H1 (cell line): ENCODE data around the gene ZNF227. TPM values are rescaled to one million over a fixed set of nuclear protein-coding genes. Genes with fewer than 3 reads are reported as not detected.

Experiments
- CTCF ChIA-PET: fragments of 300-600 bp; sonication (Branson Sonifier 250); formaldehyde crosslinking; loops from one replicate; lab custom pipeline; 2021; ENCODE audit not compliant: partially characterized antibody; lab: Charles Lee
- POLR2A ChIA-PET: fragments of 300-600 bp; sonication (Branson Sonifier 250); formaldehyde crosslinking; loops from one replicate; lab custom pipeline; 2021; ENCODE audit warnings: inconsistent platforms; ENCODE audit not compliant: partially characterized antibody; lab: Charles Lee
- DNase-seq, 2 experiments: peaks; one replicate each; pipeline versions ENCODE4 v3.0.0 to v3.0.0-alpha.2; 2010 to 2022; ENCODE audit warnings: low spot score in 2 of 2, low read depth in 1 of 2, mixed read lengths in 1 of 2
- FAIRE-seq: peaks from 2 replicates; lab custom pipeline; 2011; peaks lifted over from hg19 to GRCh38; lab: Jason Lieb, UNC
- H2AFZ ChIP-seq: 2 replicates; pipeline ENCODE4 v1.8.1; 2012; ENCODE audit warnings: low read length, inconsistent platforms
- H2AK5ac ChIP-seq: 2 replicates; pipeline ENCODE4 v1.6.1; 2013; ENCODE audit warnings: low read depth, low read length
- H2BK120ac ChIP-seq: replicated peaks from 2 replicates; pipeline ENCODE3; 2013; ENCODE audit warnings: low read depth, low read length, inconsistent platforms
- H2BK12ac ChIP-seq: 2 replicates; pipeline ENCODE4 v1.6.1; 2013; ENCODE audit warnings: low read depth, low read length
- H2BK15ac ChIP-seq: 2 replicates; pipeline ENCODE4 v1.6.1; 2013; ENCODE audit warnings: low read length
- H2BK20ac ChIP-seq: 2 replicates; pipeline ENCODE4 v1.6.1; 2013; ENCODE audit warnings: low read length
- H2BK5ac ChIP-seq: 2 replicates; pipeline ENCODE4 v1.6.1; 2013; ENCODE audit warnings: low read depth, low read length
- H3K14ac ChIP-seq: 2 replicates; pipeline ENCODE4 v1.6.1; 2013; ENCODE audit warnings: inconsistent platforms; ENCODE audit not compliant: insufficient read length
- H3K18ac ChIP-seq: 2 replicates; pipeline ENCODE4 v1.6.1; 2013; ENCODE audit warnings: low read length; ENCODE audit errors: extremely low read depth
- H3K23ac ChIP-seq: 2 replicates; pipeline ENCODE4 v1.6.1; 2013; ENCODE audit warnings: inconsistent platforms; ENCODE audit not compliant: insufficient read length
- H3K23me2 ChIP-seq: 2 replicates; pipeline ENCODE4 v1.6.1; 2013; ENCODE audit warnings: low read depth, low read length
- H3K27ac ChIP-seq: 2 replicates; pipeline ENCODE4 v1.6.1; 2011; ENCODE audit warnings: low read depth, low read length, inconsistent platforms
- H3K27me3 ChIP-seq, 4 experiments: replicated peaks in 1 of 4; 1 replicate in 1 of 4; 2 replicates in 3 of 4; pipeline versions ENCODE4 v1.6.1 to v1.8.1; 2011 to 2013; ENCODE audit warnings: low read length in 3 of 4, mild to moderate bottlenecking in 3 of 4, inconsistent platforms in 2 of 4, mixed read lengths in 2 of 4, moderate library complexity in 1 of 4; ENCODE audit not compliant: control insufficient read depth in 3 of 4, insufficient read depth in 3 of 4; ENCODE audit errors: extremely low read depth in 1 of 4
- H3K36me3 ChIP-seq, 4 experiments: 2 replicates each; pipeline versions ENCODE4 v1.6.1 to v1.8.1; 2011 to 2013; ENCODE audit warnings: mild to moderate bottlenecking in 4 of 4, low read length in 3 of 4, moderate library complexity in 2 of 4, control low read depth in 1 of 4, inconsistent platforms in 1 of 4; ENCODE audit not compliant: insufficient read depth in 4 of 4, control insufficient read depth in 2 of 4
- H3K4ac ChIP-seq: replicated peaks from 2 replicates; pipeline ENCODE3; 2013; ENCODE audit warnings: low read length, low read depth, mixed read lengths, inconsistent platforms; ENCODE audit not compliant: insufficient read length
- H3K4me1 ChIP-seq, 4 experiments: replicated peaks in 1 of 4; 1 replicate in 1 of 4; 2 replicates in 3 of 4; pipeline versions ENCODE4 v1.6.1 to v1.8.1; 2011 to 2013; ENCODE audit warnings: low read length in 3 of 4, inconsistent platforms in 2 of 4, mixed read lengths in 1 of 4; ENCODE audit not compliant: insufficient read depth in 4 of 4, control insufficient read depth in 3 of 4
- H3K4me2 ChIP-seq, 2 experiments: 2 replicates each; pipeline versions ENCODE4 v1.6.1 to v1.8.1; 2011 to 2013; ENCODE audit warnings: low read depth in 2 of 2, low read length in 2 of 2, control low read depth in 1 of 2, inconsistent platforms in 1 of 2, mild to moderate bottlenecking in 1 of 2; ENCODE audit not compliant: insufficient read depth in 1 of 2
- H3K4me3 ChIP-seq, 4 experiments: fragments of 200-600, 300-600 bp in 1 of 4; sonication (generic), shearing (Covaris generic), sonication (Bioruptor Twin) in 1 of 4; 2 replicates each; pipeline versions ENCODE4 v1.5.1 to v1.8.1; 2011 to 2016; ENCODE audit warnings: low read length in 4 of 4, low read depth in 3 of 4, control low read depth in 2 of 4, inconsistent platforms in 2 of 4, mild to moderate bottlenecking in 2 of 4, mixed read lengths in 1 of 4, moderate library complexity in 1 of 4; ENCODE audit not compliant: insufficient read depth in 2 of 4; ENCODE audit errors: extremely low read depth in 1 of 4
- H3K56ac ChIP-seq: replicated peaks from 2 replicates; pipeline ENCODE3; 2013; ENCODE audit warnings: low read depth, mild to moderate bottlenecking, mixed read lengths, low read length, inconsistent platforms; ENCODE audit not compliant: insufficient read length
- H3K79me1 ChIP-seq: 2 replicates; pipeline ENCODE4 v1.6.1; 2013; ENCODE audit warnings: low read depth, low read length, control low read depth
- H3K79me2 ChIP-seq, 2 experiments: 2 replicates each; pipeline versions ENCODE4 v1.6.1 to v1.8.1; 2012 to 2013; ENCODE audit warnings: low read length in 2 of 2, mild to moderate bottlenecking in 2 of 2, inconsistent platforms in 1 of 2; ENCODE audit not compliant: insufficient read depth in 2 of 2, control insufficient read depth in 1 of 2
- H3K9ac ChIP-seq, 4 experiments: replicated peaks in 1 of 4; 1 replicate in 1 of 4; 2 replicates in 3 of 4; pipeline versions ENCODE4 v1.6.1 to v1.8.1; 2011 to 2013; ENCODE audit warnings: low read depth in 3 of 4, low read length in 3 of 4, control low read depth in 2 of 4, mild to moderate bottlenecking in 2 of 4, moderate library complexity in 2 of 4, inconsistent platforms in 1 of 4; ENCODE audit errors: extremely low read depth in 1 of 4
- H3K9me3 ChIP-seq, 2 experiments: 2 replicates each; pipeline versions ENCODE4 v1.6.1 to v1.8.1; 2012 to 2013; ENCODE audit warnings: mild to moderate bottlenecking in 2 of 2, moderate library complexity in 2 of 2, control low read depth in 1 of 2, inconsistent platforms in 1 of 2, low read depth in 1 of 2, low read length in 1 of 2, mixed read lengths in 1 of 2; ENCODE audit not compliant: insufficient read depth in 2 of 2
- H4K20me1 ChIP-seq, 2 experiments: replicated peaks in 1 of 2; 2 replicates each; pipeline versions ENCODE3 to v1.8.1; 2011 to 2013; ENCODE audit warnings: inconsistent platforms in 2 of 2, low read length in 2 of 2, mild to moderate bottlenecking in 1 of 2; ENCODE audit not compliant: insufficient read depth in 2 of 2, control insufficient read depth in 1 of 2
- H4K5ac ChIP-seq: 2 replicates; pipeline ENCODE4 v1.6.1; 2013; ENCODE audit warnings: low read length, low read depth, mixed read lengths, inconsistent platforms; ENCODE audit not compliant: insufficient read length
- H4K8ac ChIP-seq: 2 replicates; pipeline ENCODE4 v1.8.0; 2013; ENCODE audit warnings: mild to moderate bottlenecking, moderate library complexity, low read length, inconsistent platforms; ENCODE audit not compliant: insufficient read depth; ENCODE audit errors: extremely low read depth
- H4K91ac ChIP-seq: replicated peaks from 2 replicates; pipeline ENCODE3; 2013; ENCODE audit warnings: low read length, mixed read lengths, inconsistent platforms; ENCODE audit not compliant: insufficient read length
- CEBPB ChIP-seq: IDR thresholded peaks from 2 replicates; pipeline ENCODE4 v1.6.1; 2012; ENCODE audit warnings: low read depth, low read length
- KDM4A ChIP-seq: IDR thresholded peaks from one replicate; pipeline ENCODE4 v1.7.1; 2012; ENCODE audit warnings: low read depth, mild to moderate bottlenecking, moderate library complexity, low read length, inconsistent platforms; ENCODE audit not compliant: severe bottlenecking
- NRF1 ChIP-seq: IDR thresholded peaks from 2 replicates; pipeline ENCODE4 v1.6.1; 2011; ENCODE audit warnings: mild to moderate bottlenecking, low read depth, low read length, improper control_type of control experiment
- RBBP5 ChIP-seq: IDR thresholded peaks from 2 replicates; pipeline ENCODE4 v1.7.1; 2012; ENCODE audit warnings: low read depth, mild to moderate bottlenecking, inconsistent platforms, low read length, moderate library complexity, borderline replicate concordance
- RFX5 ChIP-seq: IDR thresholded peaks from 2 replicates; pipeline ENCODE4 v1.6.1; 2011; ENCODE audit warnings: low read depth, low read length, improper control_type of control experiment, borderline replicate concordance
- SIX5 ChIP-seq: IDR thresholded peaks from 2 replicates; pipeline ENCODE4 v1.6.1; 2011; ENCODE audit warnings: mild to moderate bottlenecking, low read depth, low read length
- TCF12 ChIP-seq: IDR thresholded peaks from 2 replicates; pipeline ENCODE4 v1.6.1; 2011; ENCODE audit warnings: low read depth, mild to moderate bottlenecking, low read length
- TEAD4 ChIP-seq: IDR thresholded peaks from 2 replicates; pipeline ENCODE4 v1.6.1; 2012; ENCODE audit warnings: low read depth, low read length, inconsistent platforms, mixed read lengths
- WGBS, 2 experiments: shearing (Covaris generic) in 1 of 2; methylation state at CpG; one replicate each; pipeline versions ENCODE4 v1.1.6 to v1.1.7; 2013 to 2015; ENCODE audit warnings: low lambda C conversion rate in 2 of 2, mixed read lengths in 2 of 2, inconsistent platforms in 1 of 2, low coverage in 1 of 2, missing lambda C conversion rate in 1 of 2; ENCODE audit not compliant: insufficient replicate concordance in 2 of 2, insufficient coverage in 1 of 2, insufficient read length in 1 of 2; ENCODE audit errors: extremely low coverage in 1 of 2, missing lambda C conversion rate in 1 of 2; 5-methylcytosine and 5-hydroxymethylcytosine counted together
- polyA plus RNA-seq, 7 experiments: library from polyadenylated mRNA; depleted of rRNA in 3 of 7; stranded (reverse) in 5 of 7; unstranded in 2 of 7; fragments of >200 nt in 5 of 7; fragments of 200-250 nt in 2 of 7; gene quantifications; 1 replicate in 5 of 7; 2 replicates in 1 of 7; 4 replicates in 1 of 7; pipeline versions ENCODE4 v1.2.1 to v1.2.3, GENCODE V29; 2011 to 2013; ENCODE audit warnings: missing spikeins in 2 of 7, mixed read lengths in 2 of 7
- total RNA-seq: library from RNA; stranded (reverse); fragmentation: NEBNext Ultra II Directional; extraction: Animal tissue kit (Norgen Biotek cat#: 25700); gene quantifications from 2 replicates; pipeline ENCODE4 v1.2.1, GENCODE V29; 2021
- TF ChIP-seq, protein P1 (sequence below), 3 experiments: IDR thresholded peaks; 1 replicate in 2 of 3; 2 replicates in 1 of 3; pipeline versions ENCODE4 v1.5.1 to v1.6.1; 2011; ENCODE audit warnings: low read length in 3 of 3, mild to moderate bottlenecking in 3 of 3, inconsistent platforms in 2 of 3, low read depth in 1 of 3, moderate library complexity in 1 of 3; ENCODE audit not compliant: insufficient read depth in 1 of 3; ENCODE audit errors: control extremely low read depth in 1 of 3

Gene ZNF227
- total and polyA plus RNA-seq, 2 of the 8 experiments (the other 6 are each of a cell fraction or from before 2014, with no cell fraction given) = 4.9 to 23.9 TPM

GRCh38 chr19:44212866-44213346 lies 574 bp downstream of the ZNF227 start:
- H3K23ac ChIP-seq = no peak overlapping the region
- FAIRE-seq = no peak

More at GRCh38 chr19:44212866-44213346, 574 bp downstream of the ZNF227 start:
- no peak overlapping the region for H4K5ac ChIP-seq
- H3K27me3 ChIP-seq = no peaks in the 10 kb centered on the region
- no peak overlapping the region for H3K14ac ChIP-seq
- H3K4ac ChIP-seq = no peak overlapping the region
- peaks cover 4% of the 10 kb centered on the region; the same call in 1 of the 2 replicates for H3K79me1 ChIP-seq
- no peak overlapping the region for H3K56ac ChIP-seq
- H3K27ac ChIP-seq = peak overlapping the region; percentile 50; the same call in 1 of the 2 replicates
- ChIA-PET CTCF (interaction anchor here (0.6 kb wide), 1 partner anchor 489 kb away, joined by 3 read pairs; no protein-coding TSS in a partner anchor), POLR2A (interaction anchor here (0.6 to 2.3 kb wide), 7 partner anchors 34 to 106 kb away, joined by 3 to 8 read pairs (median 3); partner anchors contain the start of gene ZNF226)
- no peak overlapping the region for H2BK5ac ChIP-seq
- H2BK12ac ChIP-seq = no peak overlapping the region
- no peak for DNase-seq
- no peak overlapping the region for H2BK15ac ChIP-seq
- no peaks in the 10 kb centered on the region for H3K23me2 ChIP-seq
- H4K20me1 ChIP-seq = no peaks in the 10 kb centered on the region
- H3K36me3 ChIP-seq = peaks cover 2 to 19% (median 8%) of the 10 kb centered on the region in 4 experiments; a peak in 6 of 8 replicates
- H3K9ac ChIP-seq = peak overlapping the region; percentile 44 to 79 (median 66)
- H4K91ac ChIP-seq = no peak overlapping the region
- TF ChIP-seq RBBP5 = 0 out of 2 replicates have a peak, but pooled peaks have one; percentile 30
- TF ChIP-seq TCF12 = no peak
- peak; percentile 42 for TF ChIP-seq KDM4A
- no peak for TF ChIP-seq NRF1
- TF ChIP-seq TEAD4 = no peak
- no peak for TF ChIP-seq SIX5
- TF ChIP-seq, protein P1, sequence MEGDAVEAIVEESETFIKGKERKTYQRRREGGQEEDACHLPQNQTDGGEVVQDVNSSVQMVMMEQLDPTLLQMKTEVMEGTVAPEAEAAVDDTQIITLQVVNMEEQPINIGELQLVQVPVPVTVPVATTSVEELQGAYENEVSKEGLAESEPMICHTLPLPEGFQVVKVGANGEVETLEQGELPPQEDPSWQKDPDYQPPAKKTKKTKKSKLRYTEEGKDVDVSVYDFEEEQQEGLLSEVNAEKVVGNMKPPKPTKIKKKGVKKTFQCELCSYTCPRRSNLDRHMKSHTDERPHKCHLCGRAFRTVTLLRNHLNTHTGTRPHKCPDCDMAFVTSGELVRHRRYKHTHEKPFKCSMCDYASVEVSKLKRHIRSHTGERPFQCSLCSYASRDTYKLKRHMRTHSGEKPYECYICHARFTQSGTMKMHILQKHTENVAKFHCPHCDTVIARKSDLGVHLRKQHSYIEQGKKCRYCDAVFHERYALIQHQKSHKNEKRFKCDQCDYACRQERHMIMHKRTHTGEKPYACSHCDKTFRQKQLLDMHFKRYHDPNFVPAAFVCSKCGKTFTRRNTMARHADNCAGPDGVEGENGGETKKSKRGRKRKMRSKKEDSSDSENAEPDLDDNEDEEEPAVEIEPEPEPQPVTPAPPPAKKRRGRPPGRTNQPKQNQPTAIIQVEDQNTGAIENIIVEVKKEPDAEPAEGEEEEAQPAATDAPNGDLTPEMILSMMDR (IDR thresholded peaks at IDR 0.05; ENCODE audit: control extremely low read depth in 1 of 3, insufficient read depth in 1 of 3, low read depth in 1 of 3, low read length in 3 of 3) = no peak
- TF ChIP-seq RFX5 = no peak
- no peak for TF ChIP-seq CEBPB
- H3K4me2 ChIP-seq = peak overlapping the region; percentile 60 to 81
- no peak overlapping the region for H2BK20ac ChIP-seq
- 5% methylated on average over 15 of the region's 15 CpGs; no CpG with 5 or more reads in 1 of the 2 experiments for WGBS, 2 experiments
- H3K18ac ChIP-seq = no peak overlapping the region
- no peaks in the 10 kb centered on the region; a peak in 1 of 7 replicates for H3K4me1 ChIP-seq
- no peak overlapping the region for H4K8ac ChIP-seq
- H3K79me2 ChIP-seq = peaks cover 0 to 23% of the 10 kb centered on the region in 2 experiments; a peak in 2 of 4 replicates
- no peaks in the 10 kb centered on the region for H3K9me3 ChIP-seq
- H2AK5ac ChIP-seq = no peak overlapping the region
- H2BK120ac ChIP-seq = no peak overlapping the region
- H3K4me3 ChIP-seq = peak overlapping the region; percentile 89 to 97 (median 94)
- H2AFZ ChIP-seq = peak overlapping the region; percentile 96
